Amygdala (tissue), 56 donors: ENCODE results near the gene CDH24.

Experiments
- DNase-seq, 56 donors: peaks; one replicate each; lab custom pipeline; 2025; lab: John Stamatoyannopoulos, UW

CDH24 gene

GRCh38 chr14:23047751-23048693 lies 9.3 kb downstream of the CDH24 start:
- no peak for DNase-seq

GRCh38 chr14:23047034-23047634 lies 10.2 kb downstream of the CDH24 start:
- DNase-seq, result no peak

GRCh38 chr14:23045419-23046357 lies 11.6 kb downstream of the CDH24 start:
- no peak for DNase-seq

GRCh38 chr14:23044840-23045239 lies 12.5 kb downstream of the CDH24 start:
- DNase-seq, result no peak

- DNase-seq, result no peak
Observed at GRCh38 chr14:23043754-23044153, 13.6 kb downstream of the CDH24 start.

GRCh38 chr14:23043145-23043544 lies 14.2 kb downstream of the CDH24 start:
- no peak for DNase-seq

- no peak for DNase-seq
Observed at GRCh38 chr14:23042162-23042965, 15.0 kb downstream of the CDH24 start, which contains the start of gene PSMB11. Gene PSMB11, plus strand, starts transcription at chr14:23042212. Its CDS starts 14 bp downstream, at chr14:23042226.

- DNase-seq, result no peak
Observed at GRCh38 chr14:23041729-23042128, 15.6 kb downstream of the CDH24 start.

GRCh38 chr14:23040100-23040499 lies 17.2 kb downstream of the CDH24 start:
- no peak for DNase-seq

GRCh38 chr14:23035303-23036144 lies 21.8 kb downstream of the CDH24 start:
- DNase-seq, result no peak

GRCh38 chr14:23034498-23035302 lies 22.6 kb downstream of the CDH24 start, which contains the start of gene PSMB5:
Gene PSMB5, minus strand, starts transcription at chr14:23034900. Its CDS starts 19 bp downstream, at chr14:23034881.
- DNase-seq, result no peak

GRCh38 chr14:23033801-23034497 lies 23.4 kb downstream of the CDH24 start:
- DNase-seq, result no peak

GRCh38 chr14:23033251-23033727 lies 24.0 kb downstream of the CDH24 start:
- DNase-seq, result no peak

- DNase-seq, result no peak
Observed at GRCh38 chr14:23030936-23031335, 26.4 kb downstream of the CDH24 start.

GRCh38 chr14:23028799-23029198 lies 28.5 kb downstream of the CDH24 start:
- DNase-seq, result no peak

- DNase-seq, result no peak
Observed at GRCh38 chr14:23025151-23025814, 32.0 kb downstream of the CDH24 start.
